Small intestine (tissue), 16 donors: ENCODE measurements around the gene OR4K13. TPM values are rescaled to one million over a fixed set of nuclear protein-coding genes. Genes with fewer than 3 reads are reported as not detected.

ENCODE experiments used
- DNase-seq, 2 donors: peaks; one replicate each; pipeline versions ENCODE4 v3.0.0 to v3.0.0-alpha.2; 2013
- FAIRE-seq: peaks from 2 replicates; lab custom pipeline; 2012; peaks lifted over from hg19 to GRCh38; lab: Jason Lieb, UNC
- H3K27ac ChIP-seq, 3 donors: one replicate each; pipeline ENCODE4 v1.5.1; 2013; ENCODE audit warnings: low read length in 2 of 3, mild to moderate bottlenecking in 2 of 3, control low read depth in 1 of 3, inconsistent platforms in 1 of 3, low read depth in 1 of 3, moderate library complexity in 1 of 3
- H3K27me3 ChIP-seq, 3 donors: one replicate each; pipeline ENCODE4 v1.6.1; 2013; ENCODE audit warnings: low read length in 3 of 3, inconsistent platforms in 1 of 3; ENCODE audit not compliant: control insufficient read depth in 3 of 3, insufficient read depth in 3 of 3
- H3K36me3 ChIP-seq, 3 donors: one replicate each; pipeline ENCODE4 v1.6.1; 2013; ENCODE audit warnings: low read length in 3 of 3, inconsistent platforms in 1 of 3, low read depth in 1 of 3, mild to moderate bottlenecking in 1 of 3, moderate library complexity in 1 of 3; ENCODE audit not compliant: control insufficient read depth in 3 of 3, insufficient read depth in 2 of 3
- H3K4me1 ChIP-seq, 3 donors: one replicate each; pipeline ENCODE4 v1.6.1; 2013; ENCODE audit warnings: low read length in 2 of 3, inconsistent platforms in 1 of 3, low read depth in 1 of 3, mild to moderate bottlenecking in 1 of 3, moderate library complexity in 1 of 3; ENCODE audit not compliant: control insufficient read depth in 3 of 3, insufficient read depth in 2 of 3
- H3K4me3 ChIP-seq, 3 donors: one replicate each; pipeline ENCODE4 v1.5.1; 2013; ENCODE audit warnings: low read length in 3 of 3, control low read depth in 1 of 3, inconsistent platforms in 1 of 3, low read depth in 1 of 3, mild to moderate bottlenecking in 1 of 3, moderate library complexity in 1 of 3
- H3K9me3 ChIP-seq, 2 donors: one replicate each; pipeline ENCODE4 v1.6.1; 2013; ENCODE audit warnings: low read depth in 1 of 2, low read length in 1 of 2; ENCODE audit not compliant: control insufficient read depth in 2 of 2, insufficient read depth in 1 of 2
- WGBS, 3 donors: extraction: QIAGEN DNeasy Blood & Tissue Kit; methylation state at CpG; one replicate each; pipeline ENCODE4 v1.1.7; 2013; 5-methylcytosine and 5-hydroxymethylcytosine counted together
- long read RNA-seq, 10 donors: transcript quantifications; one replicate each; lab custom pipeline, GENCODE V29; 2026
- polyA plus RNA-seq, 4 donors: library from polyadenylated mRNA; stranded (reverse) in 3 of 4; unstranded in 1 of 4; fragments of 200-250 nt in 3 of 4; fragments of 120-200 nt in 1 of 4; gene quantifications; one replicate each; pipeline versions ENCODE4 v1.2.1 to v1.2.3, GENCODE V29; 2013
- donor health status: healthy with polysubstance abuse.
- donor health status: control.
- donor health status: control.
- donor health status: Bipolar disorder and iron deficiency.
- donor health status: healthy.

The OR4K13 gene
- not detected for polyA plus RNA-seq
- long read RNA-seq, donor 1 = 0 reads
- long read RNA-seq, donor 2 = 0 reads
- long read RNA-seq, donor 3 = 0 reads
- long read RNA-seq, donor 4 = 0 reads
- long read RNA-seq, donor 5 = 0 reads
- long read RNA-seq, donor 6 = 0 reads
- long read RNA-seq, donor 7 = 0 reads
- long read RNA-seq, donor 8 = 0 reads
- long read RNA-seq, donor 9 = 0 reads
- long read RNA-seq, donor 10 = 0 reads

- Histone ChIP-seq H3K4me3 (no peak within 1 kb of the TSS), H3K36me3 (no peaks in the 10 kb centered on the region), H3K9me3 (peaks cover 0 to 10% of the 10 kb centered on the region in 2 donors), H3K4me1 (no peaks in the 10 kb centered on the region), H3K27me3 (no peaks in the 10 kb centered on the region), H3K27ac (no peak within 1 kb of the TSS)
- DNase-seq = no peak
- WGBS, 3 donors = 93 to 95% (median 94%) methylated on average over 4 of the region's 4 CpGs
- FAIRE-seq = no peak
Measured at GRCh38 chr14:20035938-20036337, at the start of gene OR4K13. TSS of gene OR4K13 (minus strand) at chr14:20036038. CDS start at chr14:20034758, 1,280 bp downstream.

- H3K27ac ChIP-seq = no peak within 1 kb of the TSS
- WGBS, 3 donors = 56 to 60% (median 59%) methylated on average over 2 of the region's 2 CpGs
- no peaks in the 10 kb centered on the region for H3K27me3 ChIP-seq
- H3K4me1 ChIP-seq = no peaks in the 10 kb centered on the region
- no peaks in the 10 kb centered on the region for H3K36me3 ChIP-seq
- H3K9me3 ChIP-seq = peaks cover 0 to 16% of the 10 kb centered on the region in 2 donors
- H3K4me3 ChIP-seq = no peak within 1 kb of the TSS
- no peak for FAIRE-seq
- DNase-seq = no peak
Measured at GRCh38 chr14:20059745-20060144, 23.9 kb upstream of the OR4K13 start, which contains the start of gene OR4L1. TSS of gene OR4L1 (plus strand) at chr14:20060045. CDS start at chr14:20060045, 0 bp downstream.

GRCh38 chr14:20048202-20048601 lies 12.4 kb upstream of the OR4K13 start:
- no peaks in the 10 kb centered on the region for H3K27me3 ChIP-seq
- H3K9me3 ChIP-seq = peaks cover 0 to 22% of the 10 kb centered on the region in 2 donors
- FAIRE-seq (no peak), DNase-seq (no peak)
- 57 to 70% (median 66%) methylated on average over 1 of the region's 1 CpG for WGBS, 3 donors
- H3K4me1 ChIP-seq = no peaks in the 10 kb centered on the region
- H3K27ac ChIP-seq = no peak overlapping the region
- H3K36me3 ChIP-seq = no peaks in the 10 kb centered on the region
- H3K4me3 ChIP-seq = no peak overlapping the region

GRCh38 chr14:20044243-20044642 lies 8.4 kb upstream of the OR4K13 start:
- no peak overlapping the region for H3K27ac ChIP-seq
- no peak for FAIRE-seq
- no peaks in the 10 kb centered on the region for H3K36me3 ChIP-seq
- H3K4me3 ChIP-seq = no peak overlapping the region
- no peak for DNase-seq
- H3K9me3 ChIP-seq = peaks cover 0 to 22% of the 10 kb centered on the region in 2 donors
- WGBS, 3 donors = 64 to 72% (median 64%) methylated on average over 5 of the region's 5 CpGs
- no peaks in the 10 kb centered on the region for H3K4me1 ChIP-seq
- no peaks in the 10 kb centered on the region for H3K27me3 ChIP-seq

- no peak overlapping the region for H3K27ac ChIP-seq
- FAIRE-seq (no peak), DNase-seq (no peak)
- H3K4me3 ChIP-seq = no peak overlapping the region
- no peaks in the 10 kb centered on the region for H3K36me3 ChIP-seq
- no peaks in the 10 kb centered on the region for H3K4me1 ChIP-seq
- peaks cover 0 to 14% of the 10 kb centered on the region in 2 donors for H3K9me3 ChIP-seq
- H3K27me3 ChIP-seq = no peaks in the 10 kb centered on the region
- WGBS, 3 donors = 62 to 69% (median 69%) methylated on average over 3 of the region's 3 CpGs
Measured at GRCh38 chr14:20035449-20035848, 389 bp downstream of the OR4K13 start.

- 73 to 81% (median 77%) methylated on average over 6 of the region's 6 CpGs for WGBS, 3 donors
- no peak overlapping the region for H3K27ac ChIP-seq
- no peaks in the 10 kb centered on the region for H3K36me3 ChIP-seq
- no peaks in the 10 kb centered on the region for H3K4me1 ChIP-seq
- no peak overlapping the region for H3K4me3 ChIP-seq
- H3K27me3 ChIP-seq = no peaks in the 10 kb centered on the region
- no peak for DNase-seq
- peaks cover 0 to 19% of the 10 kb centered on the region in 2 donors for H3K9me3 ChIP-seq
- no peak for FAIRE-seq
Measured at GRCh38 chr14:20031058-20031457, 4.8 kb downstream of the OR4K13 start.

GRCh38 chr14:20019257-20019865 lies 16.5 kb downstream of the OR4K13 start, which contains the start of gene OR4K14:
TSS of gene OR4K14 (minus strand) at chr14:20019307. CDS start at chr14:20015193, 4,114 bp downstream.
- 66 to 71% (median 70%) methylated on average over 2 of the region's 2 CpGs for WGBS, 3 donors
- FAIRE-seq (no peak), DNase-seq (no peak)
- no peaks in the 10 kb centered on the region for H3K36me3 ChIP-seq
- H3K4me1 ChIP-seq = no peaks in the 10 kb centered on the region
- no peak within 1 kb of the TSS for H3K4me3 ChIP-seq
- H3K9me3 ChIP-seq = peaks cover 0 to 8% of the 10 kb centered on the region in 2 donors
- H3K27me3 ChIP-seq = no peaks in the 10 kb centered on the region
- H3K27ac ChIP-seq = no peak within 1 kb of the TSS

- H3K4me3 ChIP-seq = no peak overlapping the region
- no peaks in the 10 kb centered on the region for H3K4me1 ChIP-seq
- no peaks in the 10 kb centered on the region for H3K27me3 ChIP-seq
- no peaks in the 10 kb centered on the region for H3K36me3 ChIP-seq
- FAIRE-seq = no peak
- no peak for DNase-seq
- H3K27ac ChIP-seq = no peak overlapping the region
- H3K9me3 ChIP-seq = peaks cover 0 to 2% of the 10 kb centered on the region in 2 donors
Measured at GRCh38 chr14:20008156-20008555, 27.7 kb downstream of the OR4K13 start.
